ENCODE data around the gene PPP1R10. TPM values are rescaled to one million over a fixed set of nuclear protein-coding genes. Genes with fewer than 3 reads are reported as not detected.

The PPP1R10 gene
- total RNA-seq, 1 experiment from 2014 or later, result 69.5 TPM

DNA sequence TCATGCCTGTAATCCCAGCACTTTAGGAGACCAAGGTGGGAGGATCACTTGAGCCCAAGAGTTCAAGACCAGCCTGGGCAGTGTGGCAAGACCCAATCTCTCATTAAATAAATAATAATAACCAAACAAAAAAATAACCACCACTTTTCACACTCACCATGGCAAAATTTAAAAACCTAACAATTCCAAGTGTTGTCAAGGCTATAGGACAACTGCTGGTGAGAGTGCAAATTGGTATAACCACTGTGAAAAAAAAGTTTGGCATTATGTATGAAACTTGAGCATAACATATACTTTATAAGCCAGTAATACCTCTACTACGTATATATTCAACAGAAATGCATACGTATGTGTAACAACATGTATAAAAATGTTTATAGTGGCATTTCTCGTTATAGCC, 56.1 kb downstream of the PPP1R10 start:
- peaks cover 17% of the 10 kb centered on the region for H4K20me1 ChIP-seq (ENCODE audit: insufficient read depth)
- intact Hi-C loops (cut with micrococcal nuclease; ENCODE audit: unreplicated experiment), result no loop called here

DNA sequence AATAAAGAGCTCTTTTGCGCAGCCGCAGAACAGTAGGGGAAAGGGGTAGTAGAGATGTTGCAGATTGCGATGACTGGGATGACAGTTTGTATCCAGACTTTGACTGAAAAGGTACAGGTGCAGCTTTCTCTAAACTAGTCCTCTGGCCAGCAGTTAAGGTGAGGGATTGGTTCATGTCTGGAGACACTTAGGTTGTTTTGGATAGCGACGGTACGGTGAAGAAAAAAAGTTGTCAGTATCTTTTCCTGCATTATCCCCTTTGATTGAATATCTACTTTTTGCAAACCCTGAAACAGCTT, 59.4 kb downstream of the PPP1R10 start:
- H3K9me2 ChIP-seq (ENCODE audit: insufficient read depth), result no peaks in the 10 kb centered on the region; the same call in 1 of the 2 replicates
- H2AFZ ChIP-seq, result peak overlapping the region; percentile 94
- no peaks in the 10 kb centered on the region for H3K27me3 ChIP-seq (ENCODE audit: insufficient read depth, low read depth)
- intact Hi-C loops (cut with micrococcal nuclease; ENCODE audit: unreplicated experiment), result no loop called here
- H3K4me3 ChIP-seq, result peak overlapping the region; percentile 99
- peaks cover 17% of the 10 kb centered on the region for H4K20me1 ChIP-seq (ENCODE audit: insufficient read depth)
- H3K79me2 ChIP-seq (ENCODE audit: low read depth), result peaks cover 41% of the 10 kb centered on the region
- peaks cover 29% of the 10 kb centered on the region; the same call in 1 of the 2 replicates for H3F3A ChIP-seq (ENCODE audit: insufficient read depth, low read depth)
- H3K4me1 ChIP-seq (replicated peaks; ENCODE audit: insufficient read depth), result peaks cover 17% of the 10 kb centered on the region
- DNase-seq, result no peak
- no peak for TF ChIP-seq EZH2 (IDR thresholded peaks at IDR 0.05; ENCODE audit: low read depth)
- TF ChIP-seq CTCF (conservative IDR thresholded peaks at IDR 0.05), result no peak
- CTCF ChIA-PET, result interaction anchor here (1.0 kb wide), 1 partner anchor 8 kb away, joined by 3 read pairs; no protein-coding TSS in a partner anchor
- POLR2A ChIA-PET (ENCODE audit: unreplicated experiment), result interaction anchor here (0.5 to 1.6 kb wide), 3 partner anchors 10 to 57 kb away, joined by 3 to 11 read pairs (median 4); partner anchors contain the start of gene ABCF1
- BruUV-seq (replicated peaks), result no TSS peak
- no peaks in the 10 kb centered on the region for H3K9me3 ChIP-seq (ENCODE audit: insufficient read depth, low read depth)
- H3K27ac ChIP-seq, result peak overlapping the region; percentile 79
- peak overlapping the region; percentile 94 for H3K4me2 ChIP-seq
- peaks cover 46% of the 10 kb centered on the region for H3K36me3 ChIP-seq (ENCODE audit: low read depth)

More for the DNA sequence above, 56.1 kb downstream of the PPP1R10 start:
- TF ChIP-seq CTCF (conservative IDR thresholded peaks at IDR 0.05), result no peak
- Histone ChIP-seq H3K79me2 (ENCODE audit: low read depth) (peaks cover 31% of the 10 kb centered on the region), H3K4me1 (replicated peaks; ENCODE audit: insufficient read depth) (peaks cover 11% of the 10 kb centered on the region), H3K9me2 (ENCODE audit: insufficient read depth) (no peaks in the 10 kb centered on the region; the same call in 1 of the 2 replicates), H3K36me3 (ENCODE audit: low read depth) (peaks cover 42% of the 10 kb centered on the region), H3K27me3 (ENCODE audit: insufficient read depth, low read depth) (no peaks in the 10 kb centered on the region), H3K4me2 (no peak overlapping the region), H3K4me3 (no peak overlapping the region), H3F3A (ENCODE audit: insufficient read depth, low read depth) (peaks cover 47% of the 10 kb centered on the region), H2AFZ (no peak overlapping the region), H3K27ac (no peak overlapping the region), H3K9me3 (ENCODE audit: insufficient read depth, low read depth) (no peaks in the 10 kb centered on the region)
- ChIA-PET CTCF (no interaction called here), POLR2A (ENCODE audit: unreplicated experiment) (no interaction called here)
- no TSS peak for BruUV-seq (replicated peaks)
- no peak for DNase-seq

GRCh38 chr6:30556906-30557682, 59.9 kb downstream of the PPP1R10 start, which contains the start of gene PRR3:
Gene PRR3 (plus strand): TSS chr6:30557295. CDS start chr6:30557345, 50 bp downstream.
- intact Hi-C loops (cut with micrococcal nuclease; ENCODE audit: unreplicated experiment), result loop anchor here (1.0 kb wide), 4 partner anchors 14 to 163 kb away; partner anchors contain the start of genes ABCF1, MRPS18B, PPP1R10 and TUBB
- H4K20me1 ChIP-seq (ENCODE audit: insufficient read depth), result peaks cover 17% of the 10 kb centered on the region
- H3K79me2 ChIP-seq (ENCODE audit: low read depth), result peaks cover 41% of the 10 kb centered on the region
- TF ChIP-seq EZH2 (IDR thresholded peaks at IDR 0.05; ENCODE audit: low read depth) (no peak), CTCF (conservative IDR thresholded peaks at IDR 0.05) (no peak)
- ChIA-PET CTCF (interaction anchor here (1.0 kb wide), 1 partner anchor 9 kb away, joined by 3 read pairs; no protein-coding TSS in a partner anchor), POLR2A (ENCODE audit: unreplicated experiment) (interaction anchor here (0.5 to 1.6 kb wide), 5 partner anchors 10 to 90 kb away, joined by 3 to 11 read pairs (median 4); partner anchors contain the start of genes ABCF1 and C6orf136)
- H3K36me3 ChIP-seq (ENCODE audit: low read depth), result peaks cover 43% of the 10 kb centered on the region
- peak; percentile 88 to 89 for DNase-seq
- peaks cover 29% of the 10 kb centered on the region; the same call in 1 of the 2 replicates for H3F3A ChIP-seq (ENCODE audit: insufficient read depth, low read depth)
- H2AFZ ChIP-seq, result peak within 1 kb of the TSS; percentile 94
- peak within 1 kb of the TSS; percentile 79 for H3K27ac ChIP-seq
- H3K4me1 ChIP-seq (replicated peaks; ENCODE audit: insufficient read depth), result peaks cover 17% of the 10 kb centered on the region
- no peaks in the 10 kb centered on the region; the same call in 1 of the 2 replicates for H3K9me2 ChIP-seq (ENCODE audit: insufficient read depth)
- peak within 1 kb of the TSS; percentile 94 for H3K4me2 ChIP-seq
- H3K9me3 ChIP-seq (ENCODE audit: insufficient read depth, low read depth), result no peaks in the 10 kb centered on the region
- peak within 1 kb of the TSS; percentile 99 for H3K4me3 ChIP-seq
- no peaks in the 10 kb centered on the region for H3K27me3 ChIP-seq (ENCODE audit: insufficient read depth, low read depth)
- BruUV-seq (replicated peaks), result TSS peak; percentile 55

Data from PC-9 (cell line).